Vagina (tissue), 2 donors: ENCODE measurements around the gene JUP. TPM values are rescaled to one million over a fixed set of nuclear protein-coding genes. Genes with fewer than 3 reads are reported as not detected.
A peak's percentile ranks its signal among the peaks of the same experiment; 100 is the strongest.

ENCODE experiments used
- DNase-seq, 2 donors: peaks; one replicate each; pipeline ENCODE4 v3.0.0-alpha.2; 2017; ENCODE audit errors: extremely low spot score in 2 of 2
- H3K27ac ChIP-seq: fragments of 200-600 bp; sonication (generic); one replicate; pipeline ENCODE4 v1.5.1; 2019
- H3K27me3 ChIP-seq: fragments of 200-600 bp; sonication (generic); one replicate; pipeline ENCODE4 v1.5.1; 2019
- H3K36me3 ChIP-seq, 2 donors: fragments of 200-600 bp; sonication (generic); one replicate each; pipeline ENCODE4 v1.5.1; 2017 to 2019
- H3K4me1 ChIP-seq: fragments of 200-600 bp; sonication (generic); one replicate; pipeline ENCODE4 v1.5.1; 2019
- H3K4me3 ChIP-seq, 2 donors: fragments of 200-600 bp; sonication (generic); 1 replicate in 1 of 2; 2 replicates in 1 of 2; pipeline ENCODE4 v1.5.1; 2016 to 2019
- H3K9me3 ChIP-seq: fragments of 200-600 bp; sonication (generic); one replicate; pipeline ENCODE4 v1.5.1; 2019
- CTCF ChIP-seq, 3 experiments: fragments of 450-650 bp in 2 of 3; fragments of 200-600 bp in 1 of 3; sonication (generic) in 1 of 3; IDR thresholded peaks; one replicate each; pipeline ENCODE4 v1.5.1; 2017 to 2019; ENCODE audit warnings: antibody characterized with exemption in 3 of 3, mild to moderate bottlenecking in 2 of 3, moderate library complexity in 2 of 3
- POLR2A ChIP-seq, 2 donors: fragments of 450-650 bp; IDR thresholded peaks; one replicate each; pipeline ENCODE4 v1.6.1; 2017; ENCODE audit warnings: antibody characterized with exemption in 2 of 2, mild to moderate bottlenecking in 2 of 2, moderate library complexity in 2 of 2
- POLR2AphosphoS5 ChIP-seq, 2 donors: sonication (generic); formaldehyde crosslinking; IDR thresholded peaks; one replicate each; pipeline ENCODE4 v1.9.0; 2017; ENCODE audit warnings: antibody characterized with exemption in 2 of 2, mild to moderate bottlenecking in 2 of 2, low read depth in 1 of 2; ENCODE audit not compliant: insufficient read depth in 1 of 2
- intact Hi-C: fragments of 100-400 bp; cut with DNase I; formaldehyde crosslinking; loops from one replicate; pipeline ENCODE4 v1.15.1; 2023
- total RNA-seq: library from RNA; depleted of rRNA; stranded (reverse); fragments of >200 nt; gene quantifications from one replicate; pipeline ENCODE4 v1.2.3, GENCODE V29; 2016

The JUP gene
- total RNA-seq, 1 donor from 2014 or later, result 589 TPM

GRCh38 chr17:41718287-41718645, 68.2 kb downstream of the JUP start:
- TF ChIP-seq POLR2A (IDR thresholded peaks at IDR 0.05) (no peak), CTCF (IDR thresholded peaks at IDR 0.05) (no peak), POLR2AphosphoS5 (IDR thresholded peaks at IDR 0.05; ENCODE audit: insufficient read depth in 1 of 2, low read depth in 1 of 2) (no peak)
- intact Hi-C loops, result no loop called here
- Histone ChIP-seq H3K4me3 (no peak overlapping the region), H3K36me3 (no peaks in the 10 kb centered on the region), H3K27ac (peak overlapping the region; percentile 54), H3K4me1 (peaks cover 15% of the 10 kb centered on the region), H3K9me3 (no peaks in the 10 kb centered on the region), H3K27me3 (no peaks in the 10 kb centered on the region)
- DNase-seq, result no peak

GRCh38 chr17:41717408-41718286, 68.9 kb downstream of the JUP start:
- Histone ChIP-seq H3K36me3 (no peaks in the 10 kb centered on the region), H3K9me3 (no peaks in the 10 kb centered on the region), H3K4me1 (peaks cover 15% of the 10 kb centered on the region), H3K4me3 (no peak overlapping the region), H3K27ac (peak overlapping the region; percentile 61), H3K27me3 (no peaks in the 10 kb centered on the region)
- intact Hi-C loops, result no loop called here
- TF ChIP-seq POLR2A (IDR thresholded peaks at IDR 0.05), result no peak
- TF ChIP-seq POLR2AphosphoS5 (IDR thresholded peaks at IDR 0.05; ENCODE audit: insufficient read depth in 1 of 2, low read depth in 1 of 2), result peak; percentile 16 to 55
- DNase-seq, result no peak

- no peak within 1 kb of the TSS for H3K4me3 ChIP-seq
- H3K27ac ChIP-seq, result no peak within 1 kb of the TSS
- H3K27me3 ChIP-seq, result no peaks in the 10 kb centered on the region
- H3K9me3 ChIP-seq, result no peaks in the 10 kb centered on the region
- TF ChIP-seq CTCF (IDR thresholded peaks at IDR 0.05), result no peak
- no peak for TF ChIP-seq POLR2A (IDR thresholded peaks at IDR 0.05)
- no peak for TF ChIP-seq POLR2AphosphoS5 (IDR thresholded peaks at IDR 0.05; ENCODE audit: insufficient read depth in 1 of 2, low read depth in 1 of 2)
- H3K4me1 ChIP-seq, result no peaks in the 10 kb centered on the region
- intact Hi-C loops, result no loop called here
- DNase-seq, result no peak
- no peaks in the 10 kb centered on the region for H3K36me3 ChIP-seq
Observed at GRCh38 chr17:41711669-41712400, 74.7 kb downstream of the JUP start, which contains the start of gene GAST. Gene GAST (plus strand): TSS chr17:41712331. CDS start chr17:41715437, 3,106 bp downstream.

GRCh38 chr17:41710472-41711090, 75.9 kb downstream of the JUP start:
- H3K27ac ChIP-seq, result no peak overlapping the region
- H3K4me1 ChIP-seq, result no peaks in the 10 kb centered on the region
- H3K36me3 ChIP-seq, result no peaks in the 10 kb centered on the region
- H3K9me3 ChIP-seq, result no peaks in the 10 kb centered on the region
- intact Hi-C loops, result no loop called here
- DNase-seq, result no peak
- H3K4me3 ChIP-seq, result no peak overlapping the region
- no peaks in the 10 kb centered on the region for H3K27me3 ChIP-seq
- TF ChIP-seq POLR2A (IDR thresholded peaks at IDR 0.05) (no peak), POLR2AphosphoS5 (IDR thresholded peaks at IDR 0.05; ENCODE audit: insufficient read depth in 1 of 2, low read depth in 1 of 2) (no peak), CTCF (IDR thresholded peaks at IDR 0.05) (no peak)
